Mesenchymal stem cell (in vitro differentiated cells and primary cell): ENCODE results near the gene BSG.

ENCODE experiments used
- DNase-seq: peaks from one replicate; pipeline ENCODE4 v3.0.0-alpha.2; 2013
- H2AFZ ChIP-seq: one replicate; pipeline ENCODE4 v1.6.1; 2013; ENCODE audit warnings: low read depth, mild to moderate bottlenecking, control low read depth, inconsistent platforms, low read length, moderate library complexity
- H2AK5ac ChIP-seq: 2 replicates; pipeline ENCODE4 v1.6.1; 2013; ENCODE audit warnings: low read length, moderate library complexity, mild to moderate bottlenecking, inconsistent platforms; ENCODE audit not compliant: severe bottlenecking
- H2BK120ac ChIP-seq: one replicate; pipeline ENCODE4 v1.6.1; 2013; ENCODE audit warnings: low read depth, mild to moderate bottlenecking, inconsistent platforms, low read length, moderate library complexity
- H2BK12ac ChIP-seq, 2 experiments: one replicate each; pipeline ENCODE4 v1.6.1; 2013; ENCODE audit warnings: inconsistent platforms in 2 of 2, low read length in 2 of 2, mild to moderate bottlenecking in 2 of 2, moderate library complexity in 2 of 2, control low read depth in 1 of 2
- H2BK15ac ChIP-seq: one replicate; pipeline ENCODE4 v1.6.1; 2013; ENCODE audit warnings: mild to moderate bottlenecking, low read depth, inconsistent platforms; ENCODE audit not compliant: poor library complexity, severe bottlenecking
- H2BK5ac ChIP-seq: 2 replicates; pipeline ENCODE4 v1.6.1; 2013; ENCODE audit warnings: low read depth, mild to moderate bottlenecking, low read length, control low read depth, inconsistent platforms; ENCODE audit not compliant: poor library complexity, severe bottlenecking
- H3K14ac ChIP-seq, 2 experiments: one replicate each; pipeline ENCODE4 v1.6.1; 2013; ENCODE audit warnings: inconsistent platforms in 2 of 2, low read length in 2 of 2, control low read depth in 1 of 2, mild to moderate bottlenecking in 1 of 2, moderate library complexity in 1 of 2
- H3K18ac ChIP-seq, 2 experiments: one replicate each; pipeline ENCODE4 v1.6.1; 2013; ENCODE audit warnings: inconsistent platforms in 2 of 2, low read length in 2 of 2, control low read depth in 1 of 2, low read depth in 1 of 2, mild to moderate bottlenecking in 1 of 2
- H3K23ac ChIP-seq, 2 experiments: one replicate each; pipeline ENCODE4 v1.6.1; 2013; ENCODE audit warnings: inconsistent platforms in 2 of 2, low read length in 2 of 2, mild to moderate bottlenecking in 2 of 2, moderate library complexity in 2 of 2, control low read depth in 1 of 2
- H3K27ac ChIP-seq: 2 replicates; pipeline ENCODE4 v1.5.1; 2013; ENCODE audit warnings: mild to moderate bottlenecking, moderate library complexity, low read length, control low read depth, inconsistent platforms; ENCODE audit not compliant: poor library complexity, severe bottlenecking
- H3K27me3 ChIP-seq, 2 experiments: 2 replicates each; pipeline versions ENCODE4 v1.6.1 to v1.7.0; 2013; ENCODE audit warnings: low read length in 2 of 2, mild to moderate bottlenecking in 2 of 2, moderate library complexity in 2 of 2, control low read depth in 1 of 2, inconsistent platforms in 1 of 2; ENCODE audit not compliant: control insufficient read depth in 1 of 2, insufficient read depth in 1 of 2
- H3K36me3 ChIP-seq, 2 experiments: 2 replicates each; pipeline versions ENCODE4 v1.6.1 to v1.7.0; 2013; ENCODE audit warnings: low read length in 2 of 2, control low read depth in 1 of 2, inconsistent platforms in 1 of 2, low read depth in 1 of 2, mild to moderate bottlenecking in 1 of 2; ENCODE audit not compliant: insufficient read depth in 2 of 2, control insufficient read depth in 1 of 2
- H3K4ac ChIP-seq, 2 experiments: one replicate each; pipeline ENCODE4 v1.6.1; 2013; ENCODE audit warnings: inconsistent platforms in 2 of 2, low read length in 2 of 2, mild to moderate bottlenecking in 2 of 2, moderate library complexity in 2 of 2, control low read depth in 1 of 2, low read depth in 1 of 2
- H3K4me1 ChIP-seq: 2 replicates; pipeline ENCODE4 v1.6.1; 2013; ENCODE audit warnings: low read depth, low read length, control low read depth; ENCODE audit not compliant: control insufficient read depth, insufficient read depth
- H3K4me2 ChIP-seq: 2 replicates; pipeline ENCODE4 v1.6.1; 2013; ENCODE audit warnings: low read length, mild to moderate bottlenecking, inconsistent platforms; ENCODE audit not compliant: poor library complexity, severe bottlenecking
- H3K4me3 ChIP-seq, 2 experiments: 2 replicates each; pipeline versions ENCODE4 v1.5.1 to v1.7.0; 2013; ENCODE audit warnings: low read length in 2 of 2, mild to moderate bottlenecking in 2 of 2, control low read depth in 1 of 2, low read depth in 1 of 2; ENCODE audit not compliant: insufficient read depth in 1 of 2
- H3K79me1 ChIP-seq: replicated peaks from 2 replicates; pipeline ENCODE4 v1.6.1; 2013; ENCODE audit warnings: mild to moderate bottlenecking, control low read depth, low read length, inconsistent platforms; ENCODE audit not compliant: poor library complexity, severe bottlenecking
- H3K9ac ChIP-seq: 2 replicates; pipeline ENCODE4 v1.7.0; 2013; ENCODE audit warnings: mild to moderate bottlenecking, low read length, moderate library complexity
- H3K9me3 ChIP-seq: 2 replicates; pipeline ENCODE4 v1.7.0; 2013; ENCODE audit warnings: mild to moderate bottlenecking, low read length; ENCODE audit not compliant: control insufficient read depth
- H4K8ac ChIP-seq: one replicate; pipeline ENCODE4 v1.6.1; 2013; ENCODE audit warnings: inconsistent platforms, mild to moderate bottlenecking, low read length, moderate library complexity
- H4K91ac ChIP-seq: one replicate; pipeline ENCODE4 v1.6.1; 2013; ENCODE audit warnings: mild to moderate bottlenecking, low read length, inconsistent platforms
- WGBS: methylation state at CpG from one replicate; pipeline ENCODE4 v1.1.7; 2013; ENCODE audit warnings: mixed read lengths; 5-methylcytosine and 5-hydroxymethylcytosine counted together

The BSG gene

GRCh38 chr19:542173-542866, 30.1 kb upstream of the BSG start:
- Histone ChIP-seq H3K9me3 (no peaks in the 10 kb centered on the region), H3K4me2 (no peak overlapping the region), H2BK12ac (no peak overlapping the region), H3K4ac (peak overlapping the region in 1 of 2 experiments; percentile 1), H2AK5ac (no peak overlapping the region), H3K36me3 (peaks cover 32 to 56% of the 10 kb centered on the region in 2 experiments), H3K4me1 (peaks cover 5% of the 10 kb centered on the region), H3K4me3 (no peak overlapping the region), H3K23ac (no peak overlapping the region), H2AFZ (no peak overlapping the region), H3K27me3 (peaks cover 0 to 4% of the 10 kb centered on the region in 2 experiments), H2BK5ac (no peak overlapping the region), H3K9ac (no peak overlapping the region), H3K18ac (no peak overlapping the region), H4K8ac (no peak overlapping the region), H2BK120ac (no peak overlapping the region), H3K79me1 (peaks cover 23% of the 10 kb centered on the region), H2BK15ac (no peak overlapping the region), H3K14ac (no peak overlapping the region), H3K27ac (no peak overlapping the region), H4K91ac (no peak overlapping the region)
- no peak for DNase-seq
- 89% methylated on average over 34 of the region's 34 CpGs for WGBS

- Histone ChIP-seq H3K18ac (no peak within 1 kb of the TSS), H3K4me2 (no peak within 1 kb of the TSS)
Observed at GRCh38 chr19:543910-544608, 28.3 kb upstream of the BSG start, which contains the start of gene GZMM. TSS of gene GZMM (plus strand) at chr19:544053. CDS start at chr19:544072, 19 bp downstream.

GRCh38 chr19:547117-547516, 25.3 kb upstream of the BSG start:
- H2BK120ac ChIP-seq, result no peak overlapping the region
- no peak overlapping the region for H2BK5ac ChIP-seq
- DNase-seq, result no peak
- no peaks in the 10 kb centered on the region for H3K9me3 ChIP-seq
- no peak overlapping the region for H3K14ac ChIP-seq
- peaks cover 6 to 16% of the 10 kb centered on the region in 2 experiments for H3K36me3 ChIP-seq
- H2BK12ac ChIP-seq, result no peak overlapping the region
- no peak overlapping the region for H3K9ac ChIP-seq
- H3K27me3 ChIP-seq, result peaks cover 0 to 18% of the 10 kb centered on the region in 2 experiments
- no peak overlapping the region for H3K23ac ChIP-seq
- peaks cover 4% of the 10 kb centered on the region for H3K79me1 ChIP-seq
- peaks cover 12% of the 10 kb centered on the region for H3K4me1 ChIP-seq
- no peak overlapping the region for H4K8ac ChIP-seq
- no peak overlapping the region for H3K18ac ChIP-seq
- no peak overlapping the region for H3K4me3 ChIP-seq
- no peak overlapping the region for H2AFZ ChIP-seq
- no peak overlapping the region for H2BK15ac ChIP-seq
- 93% methylated on average over 15 of the region's 15 CpGs for WGBS
- H3K4ac ChIP-seq, result no peak overlapping the region
- H3K27ac ChIP-seq, result no peak overlapping the region
- H3K4me2 ChIP-seq, result no peak overlapping the region
- H4K91ac ChIP-seq, result no peak overlapping the region
- no peak overlapping the region for H2AK5ac ChIP-seq

More at GRCh38 chr19:543910-544608, 28.3 kb upstream of the BSG start, which contains the start of gene GZMM:
- H2AK5ac ChIP-seq, result no peak within 1 kb of the TSS
- H3K79me1 ChIP-seq, result peaks cover 19% of the 10 kb centered on the region
- no peak within 1 kb of the TSS for H4K91ac ChIP-seq
- no peak within 1 kb of the TSS for H3K23ac ChIP-seq
- DNase-seq, result no peak
- H3K14ac ChIP-seq, result peak within 1 kb of the TSS in 1 of 2 experiments; percentile 22
- no peak within 1 kb of the TSS for H2BK5ac ChIP-seq
- H3K27ac ChIP-seq, result no peak within 1 kb of the TSS
- H3K4me1 ChIP-seq, result peaks cover 7% of the 10 kb centered on the region
- H3K9me3 ChIP-seq, result no peaks in the 10 kb centered on the region
- peaks cover 16 to 39% of the 10 kb centered on the region in 2 experiments for H3K36me3 ChIP-seq
- peaks cover 0 to 15% of the 10 kb centered on the region in 2 experiments for H3K27me3 ChIP-seq
- no peak within 1 kb of the TSS for H2BK15ac ChIP-seq
- 90% methylated on average over 26 of the region's 31 CpGs for WGBS
- no peak within 1 kb of the TSS for H3K4ac ChIP-seq
- no peak within 1 kb of the TSS for H3K9ac ChIP-seq
- H3K4me3 ChIP-seq, result peak within 1 kb of the TSS in 1 of 2 experiments; percentile 3
- no peak within 1 kb of the TSS for H2AFZ ChIP-seq
- H2BK120ac ChIP-seq, result no peak within 1 kb of the TSS
- no peak within 1 kb of the TSS for H2BK12ac ChIP-seq
- H4K8ac ChIP-seq, result no peak within 1 kb of the TSS
